HUES64 (cell line): ENCODE results near the gene OR10H5.
"Not testable (repeated sequence)": the region's sequence is repeated elsewhere in the genome, so short reads cannot be mapped to it uniquely, and the experiment has no call there.

Experiments
- H3K27ac ChIP-seq: 2 replicates; pipeline ENCODE4 v1.7.0; 2013; ENCODE audit warnings: low read depth, low read length, inconsistent platforms
- H3K27me3 ChIP-seq: 2 replicates; pipeline ENCODE4 v1.6.1; 2013; ENCODE audit warnings: mild to moderate bottlenecking, low read length; ENCODE audit not compliant: insufficient read depth
- H3K36me3 ChIP-seq: 2 replicates; pipeline ENCODE4 v1.6.1; 2013; ENCODE audit warnings: mild to moderate bottlenecking, low read length; ENCODE audit not compliant: insufficient read depth
- H3K4me1 ChIP-seq: 2 replicates; pipeline ENCODE4 v1.6.1; 2013; ENCODE audit warnings: mild to moderate bottlenecking, low read length, moderate library complexity; ENCODE audit not compliant: insufficient read depth
- H3K4me3 ChIP-seq: 2 replicates; pipeline ENCODE4 v1.5.1; 2013; ENCODE audit warnings: mild to moderate bottlenecking, low read length, moderate library complexity
- H3K9ac ChIP-seq: 2 replicates; pipeline ENCODE4 v1.6.1; 2013; ENCODE audit warnings: mild to moderate bottlenecking, low read depth, low read length
- H3K9me3 ChIP-seq: 2 replicates; pipeline ENCODE4 v1.6.1; 2013; ENCODE audit warnings: low read depth, low read length; ENCODE audit not compliant: insufficient read depth
- WGBS: fragments of 150-250, 120-280 bp; methylation state at CpG from one replicate; pipeline ENCODE4 v1.1.7; 2013; ENCODE audit warnings: missing lambda C conversion rate; 5-methylcytosine and 5-hydroxymethylcytosine counted together

OR10H5 gene

GRCh38 chr19:15836330-15837220 is 49.1 kb downstream of the OR10H5 start:
- H3K27me3 ChIP-seq, result no peaks in the 10 kb centered on the region
- H3K9ac ChIP-seq, result no peak overlapping the region

GRCh38 chr19:15837221-15837731 is 49.8 kb downstream of the OR10H5 start:
- Histone ChIP-seq H3K4me1 (no peaks in the 10 kb centered on the region), H3K9ac (no peak overlapping the region), H3K36me3 (no peaks in the 10 kb centered on the region), H3K27me3 (no peaks in the 10 kb centered on the region), H3K4me3 (no peak overlapping the region), H3K9me3 (peaks cover 83% of the 10 kb centered on the region), H3K27ac (no peak overlapping the region)
- 85% methylated on average over 8 of the region's 9 CpGs for WGBS

More at GRCh38 chr19:15836330-15837220, 49.1 kb downstream of the OR10H5 start:
- Histone ChIP-seq H3K4me1 (no peaks in the 10 kb centered on the region), H3K4me3 (no peak overlapping the region), H3K36me3 (no peaks in the 10 kb centered on the region), H3K9me3 (peaks cover 84% of the 10 kb centered on the region), H3K27ac (no peak overlapping the region)
- WGBS, result 90% methylated on average over 64 of the region's 65 CpGs

- Histone ChIP-seq H3K9ac (no peak overlapping the region), H3K4me3 (no peak overlapping the region), H3K27ac (no peak overlapping the region), H3K9me3 (peaks cover 83% of the 10 kb centered on the region), H3K27me3 (no peaks in the 10 kb centered on the region), H3K4me1 (no peaks in the 10 kb centered on the region), H3K36me3 (no peaks in the 10 kb centered on the region)
- WGBS, result 94% methylated on average over 3 of the region's 3 CpGs
Observed at GRCh38 chr19:15838351-15838750, 50.9 kb downstream of the OR10H5 start.

GRCh38 chr19:15839888-15840287 is 52.4 kb downstream of the OR10H5 start:
- H3K4me3 ChIP-seq, H3K27ac ChIP-seq, H3K36me3 ChIP-seq, H3K9ac ChIP-seq, H3K27me3 ChIP-seq, H3K4me1 ChIP-seq: not testable (repeated sequence)
- WGBS, result 38% methylated on average over 4 of the region's 4 CpGs
- peaks cover 81% of the 10 kb centered on the region for H3K9me3 ChIP-seq

GRCh38 chr19:15840833-15841232 is 53.4 kb downstream of the OR10H5 start:
- no peaks in the 10 kb centered on the region for H3K4me1 ChIP-seq
- H3K4me3 ChIP-seq, result no peak overlapping the region
- no peaks in the 10 kb centered on the region for H3K27me3 ChIP-seq
- 49% methylated on average over 2 of the region's 2 CpGs for WGBS
- peaks cover 80% of the 10 kb centered on the region for H3K9me3 ChIP-seq
- no peak overlapping the region for H3K27ac ChIP-seq
- H3K9ac ChIP-seq, result no peak overlapping the region
- no peaks in the 10 kb centered on the region for H3K36me3 ChIP-seq

- no peak overlapping the region for H3K4me3 ChIP-seq
- no peak overlapping the region for H3K27ac ChIP-seq
- 76% methylated on average over 11 of the region's 11 CpGs for WGBS
- H3K27me3 ChIP-seq, result no peaks in the 10 kb centered on the region
- H3K36me3 ChIP-seq, result no peaks in the 10 kb centered on the region
- no peak overlapping the region for H3K9ac ChIP-seq
- H3K4me1 ChIP-seq, result no peaks in the 10 kb centered on the region
- H3K9me3 ChIP-seq, result peaks cover 76% of the 10 kb centered on the region
Observed at GRCh38 chr19:15841875-15842569, 54.6 kb downstream of the OR10H5 start.

- H3K36me3 ChIP-seq, result no peaks in the 10 kb centered on the region
- no peaks in the 10 kb centered on the region for H3K4me1 ChIP-seq
- H3K4me3 ChIP-seq, result no peak overlapping the region
- H3K9me3 ChIP-seq, result peaks cover 76% of the 10 kb centered on the region
- H3K27me3 ChIP-seq, result no peaks in the 10 kb centered on the region
- no peak overlapping the region for H3K27ac ChIP-seq
- no peak overlapping the region for H3K9ac ChIP-seq
- 82% methylated on average over 3 of the region's 5 CpGs for WGBS
Observed at GRCh38 chr19:15843203-15843893, 55.9 kb downstream of the OR10H5 start.

GRCh38 chr19:15843894-15844222 is 56.4 kb downstream of the OR10H5 start:
- H3K27ac ChIP-seq, H3K9ac ChIP-seq, H3K4me3 ChIP-seq, H3K4me1 ChIP-seq, H3K36me3 ChIP-seq, H3K27me3 ChIP-seq: not testable (repeated sequence)
- H3K9me3 ChIP-seq, result peaks cover 74% of the 10 kb centered on the region
- WGBS, result 72% methylated on average over 8 of the region's 8 CpGs

GRCh38 chr19:15846923-15847322 is 59.5 kb downstream of the OR10H5 start:
- Histone ChIP-seq H3K36me3 (no peaks in the 10 kb centered on the region), H3K4me3 (no peak overlapping the region), H3K9ac (no peak overlapping the region), H3K9me3 (peaks cover 81% of the 10 kb centered on the region), H3K4me1 (no peaks in the 10 kb centered on the region), H3K27me3 (no peaks in the 10 kb centered on the region), H3K27ac (no peak overlapping the region)
- 68% methylated on average over 6 of the region's 6 CpGs for WGBS

GRCh38 chr19:15850385-15850784 is 62.9 kb downstream of the OR10H5 start:
- 58% methylated on average over 2 of the region's 3 CpGs for WGBS
- Histone ChIP-seq H3K36me3 (no peaks in the 10 kb centered on the region), H3K27me3 (no peaks in the 10 kb centered on the region), H3K9ac (no peak overlapping the region), H3K4me3 (no peak overlapping the region), H3K27ac (no peak overlapping the region), H3K4me1 (no peaks in the 10 kb centered on the region), H3K9me3 (peaks cover 74% of the 10 kb centered on the region)
